Neuronal stem cell (in vitro differentiated cells): ENCODE measurements around the gene ABCA7.

Source experiments
- DNase-seq: peaks from one replicate; pipeline ENCODE4 v3.0.0-alpha.2; 2013; ENCODE audit warnings: low spot score
- H2AFZ ChIP-seq: one replicate; pipeline ENCODE4 v1.6.1; 2013; ENCODE audit warnings: mild to moderate bottlenecking, low read length, inconsistent platforms
- H2AK5ac ChIP-seq: 2 replicates; pipeline ENCODE4 v1.6.1; 2013; ENCODE audit warnings: low read depth, mild to moderate bottlenecking, inconsistent platforms, low read length, moderate library complexity, mixed read lengths
- H2BK120ac ChIP-seq: 2 replicates; pipeline ENCODE4 v1.6.1; 2013; ENCODE audit warnings: low read depth, mild to moderate bottlenecking, inconsistent platforms, low read length, moderate library complexity, mixed read lengths
- H2BK12ac ChIP-seq: one replicate; pipeline ENCODE4 v1.6.1; 2013; ENCODE audit warnings: low read length, inconsistent platforms
- H2BK15ac ChIP-seq: 2 replicates; pipeline ENCODE4 v1.6.1; 2013; ENCODE audit warnings: mild to moderate bottlenecking, low read length, inconsistent platforms, mixed read lengths
- H2BK5ac ChIP-seq: one replicate; pipeline ENCODE4 v1.6.1; 2013; ENCODE audit warnings: inconsistent platforms, mild to moderate bottlenecking, low read length, moderate library complexity
- H3K14ac ChIP-seq: one replicate; pipeline ENCODE4 v1.6.1; 2013; ENCODE audit warnings: low read length, inconsistent platforms
- H3K18ac ChIP-seq: 2 replicates; pipeline ENCODE4 v1.6.1; 2013; ENCODE audit warnings: low read length, inconsistent platforms
- H3K23ac ChIP-seq: 2 replicates; pipeline ENCODE4 v1.6.1; 2013; ENCODE audit warnings: low read depth, mild to moderate bottlenecking, mixed read lengths, low read length, inconsistent platforms; ENCODE audit not compliant: poor library complexity
- H3K27ac ChIP-seq: replicated peaks from 3 replicates; pipeline ENCODE4 v1.5.1; 2013; ENCODE audit warnings: low read length, inconsistent platforms
- H3K27me3 ChIP-seq, 3 experiments: 2 replicates each; pipeline ENCODE4 v1.6.1; 2013; ENCODE audit warnings: low read length in 3 of 3, mild to moderate bottlenecking in 2 of 3, inconsistent platforms in 1 of 3, low read depth in 1 of 3, mixed read lengths in 1 of 3, moderate library complexity in 1 of 3; ENCODE audit not compliant: control insufficient read depth in 3 of 3, insufficient read depth in 3 of 3
- H3K36me3 ChIP-seq, 2 donors: replicated peaks in 1 of 2; 2 replicates each; pipeline ENCODE4 v1.6.1; 2013; ENCODE audit warnings: low read length in 2 of 2; ENCODE audit not compliant: control insufficient read depth in 2 of 2, insufficient read depth in 2 of 2
- H3K4ac ChIP-seq: 2 replicates; pipeline ENCODE4 v1.6.1; 2013; ENCODE audit warnings: inconsistent platforms, mild to moderate bottlenecking, low read length, moderate library complexity
- H3K4me1 ChIP-seq, 2 donors: 1 replicate in 1 of 2; 2 replicates in 1 of 2; pipeline ENCODE4 v1.6.1; 2013; ENCODE audit warnings: low read length in 2 of 2, low read depth in 1 of 2; ENCODE audit not compliant: control insufficient read depth in 2 of 2, insufficient read depth in 1 of 2
- H3K4me2 ChIP-seq: one replicate; pipeline ENCODE4 v1.6.1; 2013; ENCODE audit warnings: mild to moderate bottlenecking, low read length, inconsistent platforms; ENCODE audit not compliant: insufficient read depth, poor library complexity, severe bottlenecking
- H3K4me3 ChIP-seq, 2 donors: 2 replicates each; pipeline ENCODE4 v1.5.1; 2013; ENCODE audit warnings: low read length in 2 of 2, mild to moderate bottlenecking in 2 of 2, inconsistent platforms in 1 of 2, moderate library complexity in 1 of 2
- H3K79me1 ChIP-seq: one replicate; pipeline ENCODE4 v1.6.1; 2013; ENCODE audit warnings: low read depth, mild to moderate bottlenecking, inconsistent platforms, low read length, moderate library complexity
- H3K9ac ChIP-seq: one replicate; pipeline ENCODE4 v1.6.1; 2013; ENCODE audit warnings: mild to moderate bottlenecking, low read depth, low read length, inconsistent platforms; ENCODE audit not compliant: poor library complexity
- H3K9me3 ChIP-seq, 2 donors: replicated peaks in 1 of 2; 2 replicates each; pipeline versions ENCODE3 to v1.6.1; 2013; ENCODE audit warnings: low read length in 2 of 2, mild to moderate bottlenecking in 2 of 2, inconsistent platforms in 1 of 2, low read depth in 1 of 2, mixed read lengths in 1 of 2, moderate library complexity in 1 of 2; ENCODE audit not compliant: control insufficient read depth in 2 of 2, insufficient read depth in 1 of 2
- H4K8ac ChIP-seq: one replicate; pipeline ENCODE4 v1.6.1; 2013; ENCODE audit warnings: low read depth, mild to moderate bottlenecking, inconsistent platforms, low read length, moderate library complexity
- H4K91ac ChIP-seq: one replicate; pipeline ENCODE4 v1.6.1; 2013; ENCODE audit warnings: low read length, low read depth, mild to moderate bottlenecking, inconsistent platforms; ENCODE audit not compliant: poor library complexity
- WGBS, 2 donors: extraction: QIAGEN DNeasy Blood & Tissue Kit; methylation state at CpG; one replicate each; pipeline ENCODE4 v1.1.7; 2013; ENCODE audit warnings: missing lambda C conversion rate in 2 of 2, mixed read lengths in 1 of 2; ENCODE audit not compliant: insufficient read length in 2 of 2, insufficient replicate concordance in 1 of 2; ENCODE audit errors: extremely low coverage in 2 of 2; 5-methylcytosine and 5-hydroxymethylcytosine counted together

The ABCA7 gene

DNA sequence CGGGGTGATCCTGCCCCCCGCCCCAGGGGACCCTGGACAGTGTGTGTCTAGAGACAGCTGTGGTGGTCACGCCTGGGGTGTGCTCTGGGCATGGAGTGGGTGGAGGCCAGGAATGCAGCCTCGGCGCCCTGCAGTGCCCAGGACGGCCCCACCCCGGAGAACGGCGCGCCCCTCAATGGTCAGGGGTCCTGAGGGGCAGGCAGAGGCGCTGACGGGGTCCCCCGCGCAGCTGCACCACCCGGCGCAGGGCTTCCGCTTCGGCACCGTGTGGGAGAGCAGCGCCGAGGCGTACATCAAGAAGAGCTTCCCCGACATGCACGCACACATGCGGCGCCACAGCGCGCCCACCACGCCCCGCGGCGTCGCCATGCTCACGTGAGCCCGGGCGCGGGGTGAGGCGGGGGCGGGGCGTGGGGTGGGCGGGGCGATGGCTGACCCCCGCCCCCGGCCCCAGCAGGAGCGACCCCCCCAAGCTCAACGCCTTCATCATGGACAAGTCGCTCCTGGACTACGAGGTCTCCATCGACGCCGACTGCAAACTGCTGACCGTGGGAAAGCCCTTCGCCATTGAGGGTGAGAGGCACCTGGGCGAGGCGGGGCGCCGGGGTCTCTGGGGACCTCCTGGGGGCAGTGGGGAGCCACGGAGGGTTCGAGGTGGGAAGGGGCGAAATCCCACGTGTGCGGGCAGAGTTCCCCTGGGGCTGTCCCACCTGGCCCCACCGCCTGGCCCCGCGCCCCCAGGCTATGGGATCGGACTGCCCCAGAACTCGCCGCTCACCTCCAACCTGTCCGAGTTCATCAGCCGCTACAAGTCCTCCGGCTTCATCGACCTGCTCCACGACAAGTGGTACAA is 32.3 kb upstream of the ABCA7 start:
- no peak overlapping the region for H4K91ac ChIP-seq
- no peaks in the 10 kb centered on the region for H3K27me3 ChIP-seq
- H3K4me3 ChIP-seq = no peak overlapping the region
- H3K27ac ChIP-seq = no peak overlapping the region
- WGBS, 2 donors = no CpG with 5 or more reads among the region's 73 CpGs
- H3K14ac ChIP-seq = no peak overlapping the region
- no peak overlapping the region for H3K4ac ChIP-seq
- H2BK12ac ChIP-seq = no peak overlapping the region
- no peak overlapping the region for H4K8ac ChIP-seq
- H3K4me2 ChIP-seq = no peak overlapping the region
- H2BK5ac ChIP-seq = peak overlapping the region; percentile 39
- H2AFZ ChIP-seq = no peak overlapping the region
- H3K9ac ChIP-seq = no peak overlapping the region
- no peaks in the 10 kb centered on the region for H3K4me1 ChIP-seq
- no peak for DNase-seq
- H3K9me3 ChIP-seq = peaks cover 0 to 4% of the 10 kb centered on the region in 2 donors
- H3K23ac ChIP-seq = peak overlapping the region; percentile 31
- H3K36me3 ChIP-seq = peaks cover 18 to 22% of the 10 kb centered on the region in 2 donors
- H2BK15ac ChIP-seq = no peak overlapping the region
- no peak overlapping the region for H2BK120ac ChIP-seq
- no peak overlapping the region for H3K18ac ChIP-seq
- H2AK5ac ChIP-seq = no peak overlapping the region
- H3K79me1 ChIP-seq = peaks cover 6% of the 10 kb centered on the region

DNA sequence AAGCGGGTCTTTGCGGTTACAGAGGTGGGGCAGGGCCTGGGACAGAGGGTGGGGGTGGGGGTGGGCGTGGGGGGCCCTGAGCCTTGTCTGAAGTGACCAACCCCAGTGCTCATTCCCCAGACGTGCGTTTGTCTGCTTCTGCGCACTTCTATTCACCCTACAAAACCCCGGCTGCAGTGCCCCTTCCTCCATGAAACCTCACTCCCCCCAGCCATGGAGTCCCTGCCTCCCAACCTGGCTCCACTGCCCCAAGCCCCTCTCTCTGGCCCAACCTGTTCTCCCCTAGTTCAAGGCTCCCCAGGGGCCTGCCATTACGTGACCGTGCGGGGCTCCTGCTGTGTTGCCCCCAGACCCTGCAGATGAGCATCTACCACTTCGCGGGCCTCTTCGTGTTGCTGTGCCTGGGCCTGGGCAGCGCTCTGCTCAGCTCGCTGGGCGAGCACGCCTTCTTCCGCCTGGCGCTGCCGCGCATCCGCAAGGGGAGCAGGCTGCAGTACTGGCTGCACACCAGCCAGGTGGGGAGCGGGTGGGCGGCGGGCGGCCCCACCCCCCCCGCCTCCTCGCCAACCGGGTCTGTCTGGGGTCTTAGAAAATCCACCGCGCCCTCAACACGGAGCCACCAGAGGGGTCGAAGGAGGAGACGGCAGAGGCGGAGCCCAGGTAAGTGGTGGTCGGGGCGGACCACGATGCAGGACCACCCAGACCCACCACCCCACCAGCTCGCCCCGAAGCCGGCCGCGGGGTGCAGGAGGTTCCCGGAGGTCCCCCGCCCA is 31.5 kb upstream of the ABCA7 start:
- no peak overlapping the region for H2BK12ac ChIP-seq
- peak overlapping the region; percentile 35 for H2AK5ac ChIP-seq
- no peak overlapping the region for H3K9ac ChIP-seq
- no peak overlapping the region for H3K4ac ChIP-seq
- H4K91ac ChIP-seq = no peak overlapping the region
- DNase-seq = no peak
- no peak overlapping the region for H3K4me3 ChIP-seq
- WGBS, 2 donors = no CpG with 5 or more reads among the region's 45 CpGs
- no peak overlapping the region for H3K27ac ChIP-seq
- H2AFZ ChIP-seq = no peak overlapping the region
- peaks cover 0 to 4% of the 10 kb centered on the region in 2 donors for H3K9me3 ChIP-seq
- peaks cover 24 to 30% of the 10 kb centered on the region in 2 donors for H3K36me3 ChIP-seq
- no peak overlapping the region for H2BK15ac ChIP-seq
- H3K4me1 ChIP-seq = no peaks in the 10 kb centered on the region
- H3K18ac ChIP-seq = no peak overlapping the region
- H3K79me1 ChIP-seq = peaks cover 11% of the 10 kb centered on the region
- no peak overlapping the region for H4K8ac ChIP-seq
- H3K27me3 ChIP-seq = no peaks in the 10 kb centered on the region
- no peak overlapping the region for H2BK120ac ChIP-seq
- H3K14ac ChIP-seq = no peak overlapping the region
- no peak overlapping the region for H2BK5ac ChIP-seq
- H3K23ac ChIP-seq = peak overlapping the region; percentile 17
- no peak overlapping the region for H3K4me2 ChIP-seq

DNA sequence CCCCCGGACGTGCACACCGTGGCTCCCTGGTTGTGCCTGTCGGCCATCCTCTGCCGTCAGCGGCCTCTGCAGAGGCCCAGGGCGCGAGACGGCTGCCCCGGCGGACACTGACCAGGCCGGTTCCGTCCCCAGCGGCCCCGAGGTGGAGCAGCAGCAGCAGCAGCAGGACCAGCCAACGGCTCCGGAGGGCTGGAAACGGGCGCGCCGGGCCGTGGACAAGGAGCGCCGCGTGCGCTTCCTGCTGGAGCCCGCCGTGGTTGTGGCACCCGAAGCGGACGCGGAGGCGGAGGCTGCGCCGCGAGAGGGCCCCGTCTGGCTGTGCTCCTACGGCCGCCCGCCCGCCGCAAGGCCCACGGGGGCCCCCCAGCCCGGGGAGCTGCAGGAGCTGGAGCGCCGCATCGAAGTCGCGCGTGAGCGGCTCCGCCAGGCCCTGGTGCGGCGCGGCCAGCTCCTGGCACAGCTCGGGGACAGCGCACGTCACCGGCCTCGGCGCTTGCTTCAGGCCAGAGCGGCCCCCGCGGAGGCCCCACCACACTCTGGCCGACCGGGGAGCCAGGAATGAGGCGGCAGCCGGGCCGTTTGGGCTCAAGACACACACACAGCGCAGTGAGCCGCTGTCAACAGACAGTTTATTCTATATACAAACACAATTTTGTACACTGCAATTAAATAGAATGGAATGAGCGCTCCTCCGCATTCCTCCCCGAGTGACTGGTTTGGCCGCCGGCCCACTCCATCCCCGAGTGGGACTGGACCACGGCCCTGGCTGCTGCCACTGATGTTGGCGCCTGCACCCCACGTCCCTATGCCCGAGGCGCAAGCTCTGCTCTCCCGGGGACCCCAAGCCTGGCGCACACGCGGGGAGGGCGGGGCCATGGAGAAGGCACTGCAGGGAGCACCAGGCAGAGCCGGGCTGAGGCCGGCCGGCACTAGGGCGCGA is 30.6 kb upstream of the ABCA7 start:
- H2AFZ ChIP-seq = no peak overlapping the region
- H3K23ac ChIP-seq = no peak overlapping the region
- WGBS, 2 donors = no CpG with 5 or more reads among the region's 92 CpGs
- no peak overlapping the region for H3K4me2 ChIP-seq
- no peak overlapping the region for H4K91ac ChIP-seq
- H3K27ac ChIP-seq = no peak overlapping the region
- no peak overlapping the region for H3K4ac ChIP-seq
- no peak overlapping the region for H3K18ac ChIP-seq
- no peaks in the 10 kb centered on the region for H3K4me1 ChIP-seq
- no peak overlapping the region for H2BK12ac ChIP-seq
- H3K9me3 ChIP-seq = peaks cover 0 to 4% of the 10 kb centered on the region in 2 donors
- no peak overlapping the region for H3K4me3 ChIP-seq
- H3K9ac ChIP-seq = no peak overlapping the region
- H2AK5ac ChIP-seq = no peak overlapping the region
- H2BK5ac ChIP-seq = no peak overlapping the region
- no peaks in the 10 kb centered on the region for H3K27me3 ChIP-seq
- H2BK15ac ChIP-seq = no peak overlapping the region
- H2BK120ac ChIP-seq = no peak overlapping the region
- H3K14ac ChIP-seq = no peak overlapping the region
- peaks cover 16% of the 10 kb centered on the region for H3K79me1 ChIP-seq
- H4K8ac ChIP-seq = no peak overlapping the region
- peaks cover 30 to 39% of the 10 kb centered on the region in 2 donors for H3K36me3 ChIP-seq
- DNase-seq = no peak
